ENCODE data around the gene CCL17. TPM values are rescaled to one million over a fixed set of nuclear protein-coding genes. Genes with fewer than 3 reads are reported as not detected.
A peak's percentile ranks its signal among the peaks of the same experiment; 100 is the strongest.

CCL17 gene
- total RNA-seq, 2 donors from 2014 or later = not detected

DNA sequence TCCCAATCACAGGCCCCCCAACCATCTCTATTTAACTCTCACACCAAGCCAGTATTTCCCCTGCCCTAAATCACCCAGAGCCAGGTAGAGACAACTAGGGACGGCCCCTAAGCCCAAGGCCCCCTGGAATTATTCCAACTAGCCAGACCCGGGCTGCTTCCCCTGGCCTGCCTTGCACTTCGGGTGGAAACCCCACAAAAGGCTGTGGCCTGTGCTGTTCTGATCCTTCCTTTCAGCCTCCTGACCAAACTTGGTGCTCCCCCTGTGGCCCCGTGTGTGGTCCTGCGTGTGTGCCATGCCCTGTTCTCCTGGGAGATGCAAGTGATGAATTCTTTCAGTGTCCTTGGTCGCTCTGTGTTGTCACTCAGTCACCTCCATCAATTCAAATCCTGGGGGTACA lies 14.9 kb downstream of the CCL17 start:
- intact Hi-C loops (cut with DNase I) = no loop called here
- Histone ChIP-seq H3K4me1 (no peaks in the 10 kb centered on the region), H3K9ac (ENCODE audit: low read depth in 2 of 2, low read length in 2 of 2) (peak overlapping the region in 1 of 2 donors; percentile 24), H3K27me3 (no peaks in the 10 kb centered on the region), H3K4me3 (no peak overlapping the region), H3K9me3 (no peaks in the 10 kb centered on the region), H3K27ac (no peak overlapping the region), H3K36me3 (no peaks in the 10 kb centered on the region)
- no peak for TF ChIP-seq CTCF (IDR thresholded peaks at IDR 0.05)
- no peak for DNase-seq

DNA sequence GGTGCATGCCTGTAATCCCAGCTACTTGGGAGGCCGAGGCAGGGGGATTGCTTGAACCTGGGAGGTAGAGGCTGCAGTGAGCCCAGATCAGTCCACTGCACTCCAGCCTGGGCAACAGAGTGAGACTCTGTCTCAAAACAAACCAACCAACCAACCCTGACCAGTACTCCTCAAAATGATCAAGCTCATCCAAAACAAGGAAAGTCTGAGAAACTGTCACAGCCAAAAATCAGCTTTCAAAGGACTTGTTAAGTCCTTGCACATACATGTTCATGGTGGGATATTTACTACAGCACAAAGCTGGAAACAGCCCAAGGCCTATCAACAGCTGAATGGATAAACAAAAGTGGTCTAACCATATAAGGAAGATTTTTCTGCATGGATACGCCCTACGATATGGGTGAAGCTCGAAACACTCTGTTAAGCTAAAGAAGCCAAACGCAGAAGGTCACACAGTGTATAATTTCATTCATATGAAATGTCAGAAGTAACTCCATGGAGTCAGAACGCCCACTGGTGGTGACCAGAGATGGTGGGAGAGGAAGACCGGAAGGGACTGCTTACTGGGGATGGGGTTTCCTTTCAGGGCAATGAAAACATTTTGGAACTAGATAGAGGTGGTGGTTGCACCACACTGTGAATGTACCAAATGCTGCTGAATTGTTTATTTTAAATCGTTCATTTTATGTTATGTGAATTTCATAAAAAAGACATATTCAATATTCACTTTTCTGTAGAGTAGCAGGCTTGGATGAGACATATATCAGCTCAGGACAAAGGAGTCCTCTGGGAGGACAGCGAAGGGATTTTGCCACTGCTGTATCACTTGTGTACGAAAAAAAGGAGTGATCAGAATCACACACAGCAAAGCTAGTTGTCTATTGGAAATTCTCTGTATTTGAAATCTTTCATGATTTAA lies 17.7 kb downstream of the CCL17 start:
- intact Hi-C loops (cut with DNase I) = loop anchor here (2.0 kb wide), 1 partner anchor 95 kb away; no protein-coding TSS in a partner anchor
- peak; percentile 48 for TF ChIP-seq CTCF (IDR thresholded peaks at IDR 0.05)

DNA sequence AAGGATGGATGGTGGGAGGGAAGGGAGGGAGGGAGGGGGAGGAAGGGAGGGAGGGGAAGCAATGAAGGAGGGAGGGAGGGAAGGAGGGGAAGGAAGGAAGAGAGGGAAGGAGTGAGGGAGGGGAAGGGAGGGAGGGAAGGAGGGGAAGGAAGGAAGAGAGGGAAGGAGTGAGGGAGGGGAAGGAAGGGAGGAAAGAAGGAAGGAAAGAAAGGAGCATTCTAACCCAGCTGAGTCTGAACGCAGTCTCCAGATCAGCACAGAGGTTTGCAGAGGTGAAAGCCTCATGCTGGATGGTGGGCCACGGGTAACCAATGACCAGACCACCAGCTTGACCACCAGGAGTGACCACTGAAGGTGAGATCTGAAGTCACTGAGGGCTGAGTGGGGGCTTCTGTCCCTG lies 18.6 kb downstream of the CCL17 start:
- Histone ChIP-seq H3K4me1 (no peaks in the 10 kb centered on the region), H3K27ac (no peak overlapping the region), H3K9me3 (no peaks in the 10 kb centered on the region), H3K27me3 (no peaks in the 10 kb centered on the region), H3K9ac (ENCODE audit: low read depth in 2 of 2, low read length in 2 of 2) (no peak overlapping the region), H3K36me3 (no peaks in the 10 kb centered on the region), H3K4me3 (no peak overlapping the region)
- DNase-seq = no peak
- intact Hi-C loops (cut with DNase I) = loop anchor here (2.0 kb wide), 1 partner anchor 94 kb away; no protein-coding TSS in a partner anchor
- TF ChIP-seq CTCF (IDR thresholded peaks at IDR 0.05) = no peak

More for the DNA sequence above, 17.7 kb downstream of the CCL17 start:
- no peak overlapping the region for H3K9ac ChIP-seq (ENCODE audit: low read depth in 2 of 2, low read length in 2 of 2)
- no peaks in the 10 kb centered on the region for H3K36me3 ChIP-seq
- DNase-seq = peak; percentile 59
- no peak overlapping the region for H3K27ac ChIP-seq
- no peaks in the 10 kb centered on the region for H3K4me1 ChIP-seq
- H3K4me3 ChIP-seq = no peak overlapping the region
- H3K27me3 ChIP-seq = no peaks in the 10 kb centered on the region
- H3K9me3 ChIP-seq = no peaks in the 10 kb centered on the region

DNA sequence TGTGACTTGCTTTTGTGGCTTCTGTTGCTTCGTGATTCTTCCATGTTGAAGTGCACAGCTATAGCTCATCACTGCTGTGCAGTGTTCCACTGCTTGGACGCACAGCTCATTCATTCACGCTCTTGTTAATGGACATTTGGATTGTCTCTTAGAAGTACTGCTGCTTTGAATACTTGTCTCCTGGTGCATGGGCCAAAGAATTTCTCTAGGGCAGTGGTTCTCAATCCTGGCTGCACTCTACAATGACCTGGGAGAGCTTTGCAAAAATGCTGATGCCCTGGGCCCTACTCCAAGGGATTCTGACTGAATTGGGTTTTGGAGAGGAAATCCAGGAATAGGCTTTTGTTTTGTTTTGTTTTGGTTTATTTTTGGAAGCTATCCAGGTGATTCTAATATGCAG lies 20.0 kb downstream of the CCL17 start:
- Histone ChIP-seq H3K9me3 (no peaks in the 10 kb centered on the region), H3K36me3 (no peaks in the 10 kb centered on the region), H3K27me3 (no peaks in the 10 kb centered on the region), H3K4me1 (no peaks in the 10 kb centered on the region), H3K27ac (no peak overlapping the region), H3K9ac (ENCODE audit: low read depth in 2 of 2, low read length in 2 of 2) (no peak overlapping the region), H3K4me3 (no peak overlapping the region)
- TF ChIP-seq CTCF (IDR thresholded peaks at IDR 0.05) = no peak
- no peak for DNase-seq
- intact Hi-C loops (cut with DNase I) = no loop called here

DNA sequence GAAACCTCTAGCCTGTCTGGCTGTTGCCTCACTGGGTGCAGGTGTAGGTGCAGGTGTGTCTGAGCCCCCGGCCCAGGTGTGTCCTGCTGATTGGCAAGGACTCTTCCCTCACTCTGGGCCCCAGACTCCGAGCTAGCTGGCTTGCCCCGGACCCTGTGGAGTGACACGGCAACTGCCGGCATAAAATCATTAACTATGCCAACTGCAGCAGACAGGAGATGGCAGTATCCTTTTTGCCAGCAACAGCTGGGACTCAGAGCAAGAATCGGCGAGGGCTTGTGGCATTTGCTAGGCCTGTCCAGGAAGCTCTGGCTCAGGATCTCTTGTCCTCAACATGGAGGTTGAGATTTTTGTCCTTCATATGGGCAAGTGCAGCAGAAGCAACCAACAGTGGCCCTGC lies 21.8 kb downstream of the CCL17 start:
- no peak for DNase-seq
- H3K27ac ChIP-seq = no peak overlapping the region
- H3K9me3 ChIP-seq = no peaks in the 10 kb centered on the region
- TF ChIP-seq CTCF (IDR thresholded peaks at IDR 0.05) = no peak
- intact Hi-C loops (cut with DNase I) = no loop called here
- peaks cover 14% of the 10 kb centered on the region for H3K36me3 ChIP-seq
- no peak overlapping the region for H3K9ac ChIP-seq (ENCODE audit: low read depth in 2 of 2, low read length in 2 of 2)
- no peak overlapping the region for H3K4me3 ChIP-seq
- H3K27me3 ChIP-seq = no peaks in the 10 kb centered on the region
- H3K4me1 ChIP-seq = no peaks in the 10 kb centered on the region

Data from colonic mucosa (tissue), 4 donors.